Measurements from ENCODE around the gene ERRFI1.

GRCh38 chr1:8043621-8044020, 17.5 kb upstream of the ERRFI1 start:
- TF ChIP-seq CTCF (IDR thresholded peaks at IDR 0.05): no peak
- TF ChIP-seq POLR2A (IDR thresholded peaks at IDR 0.05): no peak
- TF ChIP-seq EP300 (IDR thresholded peaks at IDR 0.05): no peak

Data from tibial nerve (tissue), 4 donors.